HG02938 (cell line): ENCODE data around the gene SHTN1.
A peak's percentile ranks its signal among the peaks of the same experiment; 100 is the strongest.

ENCODE experiments used
- ATAC-seq: cut with Tn5 transposase; IDR thresholded peaks from one replicate; pipeline ENCODE4 v1.9.1; 2021; ENCODE audit warnings: mild to moderate bottlenecking, moderate library complexity; ENCODE audit not compliant: unreplicated experiment

The SHTN1 gene

GRCh38 chr10:116838143-116838725, 166.8 kb downstream of the SHTN1 start:
- ATAC-seq, result peak; percentile 72

- ATAC-seq, result no peak
These were observed 168.0 kb downstream of the SHTN1 start for GRCh38 chr10:116836902-116837523.

GRCh38 chr10:116836083-116836482, 168.9 kb downstream of the SHTN1 start:
- no peak for ATAC-seq

DNA sequence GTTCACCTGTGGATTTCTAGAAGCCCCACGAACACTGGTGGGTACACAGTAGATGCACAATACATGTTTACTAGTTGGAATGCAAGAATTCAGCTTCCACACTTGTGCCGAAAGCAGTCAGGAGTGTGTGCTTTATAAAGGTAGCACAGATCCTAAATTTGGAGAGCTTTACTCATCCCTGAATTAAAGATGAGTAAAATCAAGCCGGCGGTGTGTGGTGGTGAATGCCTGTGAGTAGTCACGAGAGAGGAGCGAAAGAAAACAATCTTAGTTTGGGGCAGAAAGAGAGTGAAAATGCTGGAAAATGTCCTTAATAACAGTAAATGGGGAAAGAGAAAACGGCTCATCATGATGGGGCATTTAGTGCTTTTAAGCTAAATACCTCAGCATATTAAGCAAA, 169.3 kb downstream of the SHTN1 start:
- no peak for ATAC-seq

GRCh38 chr10:116833986-116834985, 170.7 kb downstream of the SHTN1 start:
- no peak for ATAC-seq

GRCh38 chr10:116831790-116832189, 173.2 kb downstream of the SHTN1 start:
- ATAC-seq, result no peak
